GM18861 (cell line): Measurements from ENCODE around the gene CCDC27.
"Not testable (repeated sequence)": the region's sequence is repeated elsewhere in the genome, so short reads cannot be mapped to it uniquely, and the experiment has no call there.

Experiments used
- ATAC-seq: cut with Tn5 transposase; IDR thresholded peaks from one replicate; pipeline ENCODE4 v1.9.1; 2021; ENCODE audit not compliant: unreplicated experiment

The CCDC27 gene

DNA sequence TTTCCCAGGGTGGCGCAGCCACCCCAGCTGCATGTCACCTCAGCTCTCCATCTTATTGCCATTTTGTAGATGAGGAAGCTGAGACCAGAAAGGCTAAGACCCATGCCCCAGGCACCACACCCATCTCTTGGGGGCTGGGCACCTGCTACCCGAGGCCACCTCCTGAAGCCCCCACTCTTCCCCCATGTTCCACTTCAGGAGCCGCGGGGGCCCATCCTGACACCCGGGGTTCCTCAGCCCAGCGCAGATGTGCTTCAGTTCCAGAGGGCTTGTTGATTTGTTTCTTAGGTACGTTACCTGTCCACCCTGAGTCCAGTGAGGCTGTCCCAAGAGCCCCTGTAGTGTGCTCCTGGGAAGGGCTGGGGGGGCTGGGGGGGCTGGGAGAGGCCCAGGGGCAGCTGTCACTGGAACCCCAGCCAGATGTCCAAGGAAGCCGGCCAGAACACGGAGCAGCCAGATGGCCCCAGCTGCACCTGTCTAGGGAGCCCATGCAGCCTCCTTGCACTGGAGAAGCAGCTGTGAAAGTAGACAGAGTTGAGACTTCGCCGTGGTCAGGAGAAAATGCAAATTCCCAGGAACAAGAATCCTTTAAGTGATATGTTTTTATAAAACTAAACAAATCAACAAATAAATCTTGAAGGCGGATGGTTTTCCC, 17.1 kb upstream of the CCDC27 start:
- ATAC-seq, result no peak

DNA sequence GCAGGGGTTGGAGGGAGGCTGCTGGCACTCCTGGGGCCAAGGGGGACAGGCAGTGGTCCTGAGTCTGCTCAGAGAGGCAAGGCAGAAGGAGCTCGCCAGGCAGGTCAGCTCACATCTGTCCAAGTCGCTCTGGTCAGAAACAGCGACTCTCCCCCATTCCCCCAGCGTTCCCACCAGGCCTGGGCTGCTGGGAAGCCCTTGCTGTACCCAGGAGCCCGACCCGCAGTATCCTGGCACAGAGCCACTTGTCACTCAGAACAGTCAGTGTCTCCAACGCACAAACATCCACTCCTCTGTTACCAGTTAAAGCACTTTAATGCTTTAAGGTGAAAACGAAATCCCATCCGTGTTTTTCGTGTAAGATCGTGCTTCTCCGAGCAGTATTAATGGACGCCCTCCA, 16.6 kb upstream of the CCDC27 start:
- ATAC-seq, result no peak

DNA sequence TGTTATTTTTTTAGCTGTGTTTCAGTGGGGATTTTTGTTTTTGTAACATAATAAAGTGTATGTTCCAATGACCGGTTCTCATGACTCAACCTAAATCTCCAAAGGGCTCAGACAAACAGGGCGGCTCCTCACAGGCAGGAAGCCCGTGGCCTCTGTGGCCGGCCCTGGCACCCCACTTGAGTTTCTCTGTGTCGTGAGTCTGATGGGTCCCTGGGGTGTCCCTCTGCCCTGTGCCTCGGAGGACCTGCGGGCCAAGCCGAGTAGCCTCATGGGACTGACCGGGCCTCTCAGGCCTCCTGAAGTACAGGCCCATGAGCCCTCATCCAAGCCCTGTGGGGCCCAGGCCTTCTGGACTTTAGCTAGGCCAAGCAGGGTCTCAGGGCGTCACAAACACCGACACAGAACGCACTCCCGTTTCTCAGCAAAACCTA, 16.1 kb upstream of the CCDC27 start:
- ATAC-seq, result no peak

DNA sequence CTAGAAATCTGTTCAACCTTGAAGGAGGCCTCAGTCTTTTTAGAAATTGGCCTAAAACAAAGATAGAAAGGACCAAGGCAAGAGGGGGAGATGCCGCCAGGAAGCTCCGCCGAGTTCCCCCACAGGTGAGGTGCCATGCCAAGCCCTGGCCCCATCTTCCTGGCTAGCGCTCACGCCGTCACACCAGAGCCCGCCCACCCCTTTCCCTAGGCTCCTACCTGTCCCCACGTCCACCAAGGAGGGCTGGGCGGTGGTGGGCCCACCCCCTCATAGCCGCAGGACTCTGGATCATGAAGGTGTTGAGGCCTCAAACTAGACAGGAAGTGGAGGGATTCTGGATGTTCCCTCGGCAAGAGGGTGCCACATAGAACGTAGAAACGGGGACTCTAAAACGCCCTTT, 15.5 kb upstream of the CCDC27 start:
- no peak for ATAC-seq

DNA sequence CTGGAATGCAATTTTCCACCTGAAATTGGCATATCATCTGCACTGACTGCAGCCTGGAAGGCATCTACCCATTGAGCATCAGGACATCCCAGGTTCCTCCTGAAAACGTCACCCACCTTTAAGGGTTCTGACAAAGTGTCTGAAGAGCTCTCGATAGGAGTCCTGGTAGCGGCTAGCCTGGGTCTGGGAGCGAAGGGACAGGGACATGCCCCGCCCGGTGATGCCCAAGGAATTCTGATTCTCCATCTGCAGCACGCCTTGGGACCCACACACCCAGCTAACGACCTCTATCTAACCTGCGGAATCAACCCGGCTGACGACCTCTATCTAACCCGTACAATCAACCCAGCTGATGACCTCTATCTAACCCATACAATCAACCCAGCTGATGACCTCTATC, 13.3 kb upstream of the CCDC27 start:
- ATAC-seq, result no peak

DNA sequence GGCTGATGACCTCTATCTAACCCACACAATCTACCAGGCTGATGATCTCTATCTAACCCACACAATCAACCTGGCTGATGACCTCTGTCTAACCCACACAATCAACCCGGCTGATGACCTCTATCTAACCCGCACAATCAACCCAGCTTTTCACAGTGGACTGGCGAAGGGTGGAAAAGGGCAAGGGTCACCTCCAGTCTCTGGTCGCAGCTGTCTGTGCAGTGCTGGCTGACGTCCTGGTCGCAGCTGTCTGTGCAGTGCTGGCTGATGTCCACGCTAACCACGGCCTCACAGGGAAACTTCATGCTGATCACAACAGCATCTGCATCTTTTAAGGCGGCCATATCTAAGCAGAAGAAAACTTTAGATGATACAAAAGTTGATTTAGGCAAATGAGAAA, 12.2 kb upstream of the CCDC27 start:
- ATAC-seq, result no peak

DNA sequence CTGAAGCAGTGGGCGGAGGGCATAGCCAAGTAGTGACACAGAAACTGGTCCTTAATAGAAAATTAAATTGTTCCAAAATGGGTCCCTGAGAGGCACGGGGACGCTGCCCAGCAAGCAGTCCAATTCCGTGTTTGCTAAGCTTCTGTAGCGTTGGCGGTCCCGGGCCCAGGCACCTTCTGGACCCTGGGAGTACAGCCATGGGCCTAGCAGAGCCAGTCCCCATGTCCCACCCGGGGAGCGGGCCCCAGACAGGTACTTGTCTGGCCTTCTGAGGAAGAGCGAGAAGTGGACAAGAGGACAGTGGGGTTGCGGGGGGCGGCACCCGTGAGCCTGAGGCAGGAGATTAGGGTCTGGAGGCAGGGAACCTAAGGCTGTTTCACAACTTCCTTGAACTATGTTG, 11.5 kb upstream of the CCDC27 start:
- ATAC-seq, result no peak

DNA sequence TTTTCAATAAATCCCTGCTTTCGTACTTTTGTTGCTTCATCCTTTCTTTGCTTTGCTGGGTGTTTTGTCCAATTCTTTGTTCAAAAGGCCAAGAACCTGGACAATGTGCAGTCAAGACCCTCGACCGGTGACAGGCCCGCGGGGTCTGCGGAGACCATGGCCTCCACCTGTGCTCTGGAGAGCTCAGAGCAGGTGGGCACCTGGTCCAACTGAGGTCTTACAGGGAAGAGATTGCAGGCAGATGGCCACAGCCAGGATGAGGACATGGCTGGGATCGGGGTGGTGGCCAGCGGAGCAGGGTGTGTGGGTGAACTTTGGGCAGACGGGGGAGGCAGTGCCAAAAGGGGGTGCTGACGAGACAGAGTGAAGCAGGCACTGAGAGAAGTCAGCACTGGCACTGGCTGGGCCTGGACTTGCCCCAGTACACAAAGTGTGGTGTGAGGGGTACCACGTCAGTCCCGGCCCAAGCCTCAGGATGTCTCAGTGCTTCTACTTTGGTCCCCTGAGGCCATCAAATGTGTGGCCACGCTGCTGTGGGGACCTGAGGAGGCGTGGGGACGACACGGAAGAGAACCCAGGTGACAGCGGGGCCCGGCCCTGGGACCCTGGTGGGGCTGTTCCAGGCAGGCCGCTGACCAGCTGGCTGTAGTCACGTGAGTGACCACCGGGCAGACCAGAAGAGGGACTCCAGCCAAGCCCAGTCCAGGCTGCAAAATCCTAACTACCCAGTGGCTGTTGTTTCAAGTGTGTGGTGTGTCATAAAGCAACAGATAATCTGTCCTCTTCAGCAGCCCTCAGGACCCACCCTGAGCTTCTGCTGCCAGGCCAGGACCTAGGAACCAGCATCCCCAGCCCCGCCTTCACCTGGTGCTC, 10.4 kb upstream of the CCDC27 start:
- no peak for ATAC-seq

DNA sequence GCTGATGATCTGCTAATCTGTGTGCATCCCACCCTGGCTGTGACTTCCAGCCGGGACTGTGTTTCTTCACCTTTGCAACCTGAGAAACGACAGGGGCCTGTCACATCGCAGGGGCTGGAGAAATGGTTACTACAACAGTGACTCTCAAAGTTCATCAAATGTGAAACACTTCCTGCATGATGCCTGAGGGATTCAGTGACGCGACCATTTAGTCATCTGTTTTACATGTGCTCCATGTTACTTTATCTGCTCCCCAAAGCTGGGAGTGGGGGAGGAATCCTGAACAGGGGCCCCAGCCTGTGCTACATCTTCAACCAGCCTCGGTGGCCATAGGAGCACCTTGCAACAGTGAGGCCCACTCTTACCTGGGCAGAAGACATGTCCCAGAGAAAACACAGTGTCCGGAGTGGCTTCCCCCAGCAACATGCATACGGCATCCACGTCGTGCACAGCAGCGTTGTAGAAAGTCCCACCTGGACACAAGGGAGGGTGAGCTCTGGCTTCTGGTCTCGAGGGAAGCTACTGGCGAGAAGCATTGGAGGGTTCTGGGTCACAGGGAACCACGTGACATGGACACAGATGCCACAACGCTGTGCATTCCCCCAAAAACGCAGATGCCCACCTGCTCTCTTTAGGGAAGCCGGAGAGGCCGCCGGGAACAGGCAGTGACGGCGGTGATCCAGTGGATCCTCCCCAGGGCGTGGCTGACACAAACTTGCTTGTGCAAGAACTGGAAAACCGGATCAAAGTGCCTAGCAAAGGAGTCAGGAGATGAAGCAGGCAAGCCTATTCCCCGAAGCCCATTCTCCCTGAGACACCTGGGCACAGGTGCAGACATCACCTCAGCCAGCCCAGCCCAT, 9.6 kb upstream of the CCDC27 start:
- no peak for ATAC-seq

DNA sequence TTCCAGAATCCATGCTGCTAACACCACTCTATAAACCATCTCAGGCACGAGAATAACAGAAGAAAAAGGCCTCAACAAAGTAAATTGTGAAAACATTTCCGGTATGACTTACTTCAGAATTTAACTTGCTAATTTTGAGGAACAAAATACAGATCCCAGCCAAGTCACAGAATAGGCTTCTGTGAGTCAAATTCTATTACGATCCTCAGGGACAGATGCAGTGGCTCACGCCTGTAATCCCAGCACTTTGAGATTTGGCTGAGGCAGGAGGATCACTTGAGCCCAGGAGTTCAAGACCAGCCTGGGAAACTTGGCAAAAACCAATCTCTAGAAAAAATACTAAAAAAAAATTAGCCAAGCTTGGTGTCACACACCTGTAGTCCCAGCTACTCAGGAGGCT, 8.8 kb upstream of the CCDC27 start:
- no peak for ATAC-seq

DNA sequence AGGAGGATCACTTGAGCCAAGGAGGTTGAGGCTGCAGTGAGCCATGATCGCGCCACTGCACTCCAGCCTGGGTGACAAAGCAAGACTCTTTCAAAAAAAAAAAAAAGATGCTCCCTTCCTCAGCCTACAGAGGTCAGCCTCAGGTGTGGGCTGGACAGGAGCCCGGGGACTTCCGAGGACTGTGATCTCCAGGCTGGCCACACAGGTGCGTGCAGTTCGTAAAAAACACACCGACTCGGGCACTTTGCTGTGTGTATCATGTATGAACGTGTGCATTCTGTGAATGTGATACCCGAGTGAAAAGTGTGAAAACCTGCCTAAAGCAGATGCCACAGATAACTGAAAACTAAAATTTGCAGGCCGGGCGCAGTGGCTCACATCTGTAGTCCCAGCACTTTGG, 8.4 kb upstream of the CCDC27 start:
- ATAC-seq, result no peak

DNA sequence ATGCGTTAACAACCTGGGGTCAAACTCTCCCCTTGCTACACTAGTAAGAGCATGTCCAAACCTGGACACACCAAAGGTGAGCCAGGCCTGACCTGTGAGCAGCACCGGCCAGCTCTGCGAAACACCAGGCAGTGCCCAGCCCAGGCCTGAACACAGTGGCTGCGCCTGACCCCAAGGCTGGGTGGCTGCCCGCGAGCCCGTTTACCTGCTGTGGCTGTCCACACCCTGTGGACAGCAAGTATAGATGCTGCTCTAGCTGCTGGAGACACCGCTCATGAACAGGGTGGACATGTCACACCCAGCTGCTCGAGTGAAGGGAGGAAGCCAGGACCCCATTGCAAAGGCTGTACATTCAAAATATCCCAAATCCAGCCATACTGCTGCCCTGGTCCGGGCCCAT, 7.6 kb upstream of the CCDC27 start:
- ATAC-seq, result no peak

DNA sequence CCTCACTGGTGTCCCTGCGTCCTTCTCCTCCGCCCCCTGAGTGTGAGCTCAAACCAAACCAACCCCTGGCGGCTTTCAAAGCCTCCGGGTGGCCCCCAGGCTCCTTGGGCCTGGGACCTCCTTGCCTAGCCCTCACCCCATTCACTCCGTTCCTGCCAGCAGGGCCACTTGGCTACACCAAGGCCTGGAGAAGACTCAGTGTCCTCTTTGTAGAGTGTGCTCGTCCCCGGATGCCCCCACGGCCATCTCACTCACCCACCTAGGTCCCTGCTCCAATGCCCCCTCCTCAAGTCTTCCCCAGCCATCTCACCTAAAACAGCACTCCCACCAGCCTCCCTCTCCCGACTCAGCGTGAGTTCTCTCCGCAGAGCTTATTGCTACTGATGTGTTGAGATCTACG, 7.2 kb upstream of the CCDC27 start:
- ATAC-seq, result no peak

DNA sequence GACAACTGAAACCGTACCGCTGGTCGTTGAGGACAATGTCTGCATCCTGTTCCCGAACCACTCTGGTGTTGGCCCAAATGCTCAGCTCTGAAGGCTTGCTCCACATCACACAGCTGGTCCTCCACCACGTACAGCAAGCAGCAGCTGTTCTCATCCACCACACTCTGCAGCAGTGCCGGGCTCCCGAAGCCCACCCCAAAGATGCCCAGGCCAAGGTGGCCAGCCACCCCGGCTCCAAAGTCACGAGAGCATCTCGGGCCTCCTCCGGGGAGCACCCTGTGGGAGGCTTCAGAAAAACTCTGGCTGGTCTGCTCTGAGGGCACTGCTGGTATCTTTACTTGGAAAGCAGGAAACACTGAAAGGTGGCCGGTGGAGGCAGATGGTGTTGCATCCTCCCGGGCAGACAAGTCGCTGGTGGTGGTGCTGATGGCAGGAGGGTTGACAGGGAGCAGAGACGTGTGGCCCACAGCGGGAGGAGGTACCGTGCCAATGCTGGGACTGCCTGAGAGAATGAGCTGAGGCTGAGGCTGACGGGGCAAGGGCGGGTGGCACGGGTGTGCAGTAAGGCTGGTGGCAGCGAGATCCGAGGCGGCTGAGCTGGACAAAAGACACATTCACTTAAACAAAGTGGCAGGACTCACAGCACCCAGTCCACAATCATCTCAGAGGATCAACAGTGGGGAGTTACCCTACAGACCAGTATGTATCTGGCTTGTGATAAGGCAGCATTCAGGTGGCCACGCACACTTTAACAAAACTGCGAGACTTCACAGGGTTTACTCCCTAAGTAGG, 6.5 kb upstream of the CCDC27 start:
- no peak for ATAC-seq

DNA sequence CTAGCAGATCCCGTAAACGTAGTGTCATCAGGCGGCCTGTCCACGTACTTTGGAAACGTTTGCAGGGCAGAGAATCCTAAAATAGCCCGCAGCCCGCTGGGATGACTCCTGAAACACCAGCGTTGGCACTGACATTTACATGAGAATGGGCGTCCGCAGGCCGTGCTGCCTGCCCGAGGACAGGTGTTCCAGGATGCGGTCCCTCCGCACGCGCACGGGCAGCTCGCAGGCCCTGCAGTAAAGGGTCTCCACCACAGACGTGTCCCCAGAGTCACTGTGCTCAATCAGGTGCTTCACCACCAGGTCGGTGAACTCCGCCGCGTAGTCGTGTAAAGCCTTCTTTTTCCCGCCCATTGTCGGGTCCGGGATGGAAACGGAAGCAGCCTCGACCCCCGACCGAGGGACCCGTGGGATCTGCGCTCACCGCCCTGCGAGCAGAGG, 5.8 kb upstream of the CCDC27 start:
- ATAC-seq, result no peak

DNA sequence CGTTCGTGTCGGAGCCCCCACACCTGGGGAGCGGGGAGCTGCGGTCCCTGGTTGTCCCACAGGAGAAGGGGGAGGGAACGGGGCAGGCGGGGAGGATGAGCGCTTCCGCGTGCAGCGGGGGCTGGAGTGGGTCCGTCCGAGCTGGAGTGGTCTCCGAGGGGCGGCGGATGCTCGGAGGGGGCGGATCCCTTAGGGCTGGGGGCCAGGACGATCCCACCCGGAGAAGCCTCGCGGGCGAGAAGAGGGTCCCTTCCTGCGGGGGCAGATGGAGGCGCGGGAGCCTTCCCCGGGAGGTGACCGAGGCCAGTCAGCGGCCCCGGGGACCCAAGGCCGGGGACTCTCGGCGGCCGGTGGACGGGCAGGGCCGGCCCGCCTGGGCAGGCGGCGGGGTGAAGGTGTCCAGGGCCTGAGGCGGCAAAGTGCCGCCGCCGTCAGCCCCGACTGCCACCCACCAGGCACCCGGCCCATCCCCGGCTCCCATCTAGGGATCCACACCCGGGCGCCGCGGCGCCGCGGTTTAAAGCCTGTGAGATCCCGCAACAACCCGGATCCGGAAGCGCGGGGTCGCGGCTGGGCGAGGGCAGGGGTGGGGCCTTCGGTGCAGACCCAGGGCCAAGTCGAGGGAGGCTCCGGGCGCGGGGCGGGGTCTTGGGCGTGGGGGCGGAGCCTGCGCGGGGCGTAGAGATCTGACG, 5.3 kb upstream of the CCDC27 start:
- no peak for ATAC-seq

DNA sequence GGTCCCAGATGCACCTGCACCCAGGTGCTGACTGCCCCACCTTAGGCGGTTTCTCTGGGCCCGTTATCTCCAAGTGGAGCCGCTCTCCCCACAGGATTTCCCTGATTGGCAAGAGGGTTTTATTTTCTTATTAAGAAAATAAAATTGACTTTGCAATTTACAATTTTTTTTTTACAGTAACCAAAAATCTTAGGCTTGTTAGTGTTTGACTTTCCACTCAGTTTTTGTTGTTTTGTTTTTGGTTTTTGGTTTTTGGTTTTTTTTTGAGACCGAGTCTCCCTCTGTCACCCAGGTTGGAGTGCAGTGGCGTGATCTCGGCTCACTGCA, 4.8 kb upstream of the CCDC27 start:
- ATAC-seq, result no peak

DNA sequence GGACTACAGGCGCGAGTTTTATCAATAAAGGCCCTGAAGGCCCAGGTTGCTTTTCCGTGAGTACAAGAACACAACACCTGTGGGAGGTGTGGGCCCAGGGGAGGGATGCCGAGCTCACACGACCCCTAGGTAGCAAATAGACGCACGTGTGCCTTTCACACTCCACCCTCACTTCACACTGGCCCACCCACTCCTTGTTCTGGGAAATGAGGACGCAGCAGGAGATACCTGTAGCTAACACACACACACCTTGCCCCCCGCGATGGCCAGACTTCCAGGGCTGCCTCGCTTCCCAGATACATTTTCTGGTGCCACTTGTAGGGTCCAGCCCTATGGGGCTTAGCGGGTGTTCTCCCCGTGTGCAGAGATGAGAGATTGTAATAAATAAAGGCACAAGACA, 4.3 kb upstream of the CCDC27 start:
- no peak for ATAC-seq

DNA sequence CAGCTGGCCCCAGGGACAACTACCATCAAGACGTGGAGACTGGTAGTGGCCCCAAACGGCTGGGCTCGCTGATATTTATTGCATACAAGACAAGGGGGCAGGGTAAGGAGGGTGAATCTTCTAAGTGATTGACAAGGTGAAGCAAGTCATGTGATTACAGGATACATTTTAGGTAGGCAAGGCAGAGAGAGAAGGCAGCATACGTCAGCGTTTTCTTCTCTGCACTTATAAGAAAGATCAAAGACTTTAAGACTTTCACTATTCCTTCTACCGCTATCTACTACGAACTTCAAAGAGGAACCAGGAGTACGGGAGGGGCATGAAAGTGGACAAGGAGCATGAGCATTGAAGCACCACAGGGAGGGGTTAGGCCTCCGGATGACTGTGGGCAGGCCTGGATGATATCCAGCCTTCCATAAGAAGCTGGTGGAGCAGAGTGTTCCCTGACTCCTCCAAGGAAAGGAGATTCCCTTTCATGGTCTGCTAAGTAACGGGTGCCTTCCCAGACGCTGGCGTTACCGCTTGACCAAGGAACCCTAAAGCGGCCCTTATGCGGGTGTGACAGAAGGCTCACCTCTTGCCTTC, 3.8 kb upstream of the CCDC27 start:
- not testable (repeated sequence) for ATAC-seq

DNA sequence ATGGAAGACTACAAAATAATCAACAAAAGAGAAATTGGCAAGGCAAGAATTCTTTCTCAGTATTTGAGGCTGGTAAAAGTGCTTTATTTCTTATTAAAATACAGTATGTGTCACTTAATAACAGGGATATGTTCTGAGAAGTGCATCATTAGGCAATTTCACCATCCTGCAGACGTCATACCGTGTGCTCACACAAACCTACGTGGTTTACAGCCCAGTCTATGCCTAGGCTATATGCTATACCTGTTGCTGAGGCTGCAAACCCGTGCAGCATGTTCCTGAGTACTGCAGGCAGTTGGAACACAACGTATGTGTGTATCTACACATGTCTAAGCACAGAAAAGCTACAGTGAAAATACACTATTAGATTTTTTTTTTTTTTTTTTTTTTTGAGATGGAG, 2.7 kb upstream of the CCDC27 start:
- no peak for ATAC-seq
